H9 (cell line): ENCODE measurements around the gene TSPAN5. TPM values are rescaled to one million over a fixed set of nuclear protein-coding genes. Genes with fewer than 3 reads are reported as not detected.

Experiments used
- DNase-seq: peaks from one replicate; pipeline ENCODE4 v3.0.0-alpha.2; 2017
- H2AFZ ChIP-seq: one replicate; pipeline ENCODE4 v1.6.1; 2013; ENCODE audit warnings: mild to moderate bottlenecking, low read length, control low read depth, moderate library complexity
- H2AK5ac ChIP-seq: 2 replicates; pipeline ENCODE4 v1.6.1; 2013; ENCODE audit warnings: low read length, control low read depth, mixed read lengths; ENCODE audit not compliant: insufficient read length
- H2BK120ac ChIP-seq: one replicate; pipeline ENCODE4 v1.6.1; 2013; ENCODE audit warnings: low read depth, mild to moderate bottlenecking, low read length, control low read depth, inconsistent platforms; ENCODE audit not compliant: poor library complexity, severe bottlenecking
- H2BK12ac ChIP-seq: 2 replicates; pipeline ENCODE4 v1.6.1; 2013; ENCODE audit warnings: low read length, control low read depth, mixed read lengths, low read depth; ENCODE audit not compliant: insufficient read length
- H2BK15ac ChIP-seq: 2 replicates; pipeline ENCODE4 v1.6.1; 2013; ENCODE audit warnings: low read depth, low read length, control low read depth
- H2BK20ac ChIP-seq: one replicate; pipeline ENCODE4 v1.6.1; 2013; ENCODE audit warnings: low read depth, mild to moderate bottlenecking, low read length, control low read depth, inconsistent platforms; ENCODE audit not compliant: poor library complexity, severe bottlenecking
- H2BK5ac ChIP-seq: 2 replicates; pipeline ENCODE4 v1.6.1; 2013; ENCODE audit warnings: low read length, control low read depth, mixed read lengths; ENCODE audit not compliant: insufficient read length
- H3K14ac ChIP-seq: 2 replicates; pipeline ENCODE4 v1.6.1; 2013; ENCODE audit warnings: low read length, control low read depth; ENCODE audit not compliant: insufficient read depth
- H3K18ac ChIP-seq: 2 replicates; pipeline ENCODE4 v1.6.1; 2013; ENCODE audit warnings: low read depth, mild to moderate bottlenecking, mixed read lengths, low read length, control low read depth; ENCODE audit not compliant: insufficient read length
- H3K23ac ChIP-seq: 2 replicates; pipeline ENCODE4 v1.6.1; 2013; ENCODE audit warnings: low read length, control low read depth, mixed read lengths, low read depth; ENCODE audit not compliant: insufficient read length
- H3K23me2 ChIP-seq: 2 replicates; pipeline ENCODE4 v1.6.1; 2013; ENCODE audit warnings: low read depth, mild to moderate bottlenecking, mixed read lengths, low read length, control low read depth; ENCODE audit not compliant: insufficient read length, poor library complexity, severe bottlenecking
- H3K27ac ChIP-seq: 2 replicates; pipeline ENCODE4 v1.5.1; 2013; ENCODE audit warnings: low read length, control low read depth, mixed read lengths, low read depth; ENCODE audit not compliant: insufficient read length
- H3K27me3 ChIP-seq: 2 replicates; pipeline ENCODE4 v1.6.1; 2013; ENCODE audit warnings: low read length, control low read depth, inconsistent platforms; ENCODE audit not compliant: insufficient read depth
- H3K4ac ChIP-seq: 2 replicates; pipeline ENCODE4 v1.6.1; 2013; ENCODE audit warnings: low read depth, mild to moderate bottlenecking, control low read depth, inconsistent platforms, low read length, moderate library complexity
- H3K4me1 ChIP-seq: 2 replicates; pipeline ENCODE4 v1.6.1; 2013; ENCODE audit warnings: low read length, control low read depth, inconsistent platforms; ENCODE audit not compliant: insufficient read depth
- H3K4me2 ChIP-seq: 2 replicates; pipeline ENCODE4 v1.6.1; 2013; ENCODE audit warnings: low read length, control low read depth, mixed read lengths; ENCODE audit not compliant: insufficient read length, insufficient read depth
- H3K56ac ChIP-seq: 2 replicates; pipeline ENCODE4 v1.6.1; 2013; ENCODE audit warnings: low read depth, mild to moderate bottlenecking, mixed read lengths, low read length, control low read depth; ENCODE audit not compliant: insufficient read length
- H3K79me1 ChIP-seq: 2 replicates; pipeline ENCODE4 v1.6.1; 2013; ENCODE audit warnings: low read depth, mild to moderate bottlenecking, moderate library complexity, low read length, control low read depth, inconsistent platforms; ENCODE audit not compliant: insufficient read depth, poor library complexity, severe bottlenecking
- H3K79me2 ChIP-seq: 2 replicates; pipeline ENCODE4 v1.6.1; 2013; ENCODE audit warnings: low read length, control low read depth, inconsistent platforms; ENCODE audit not compliant: insufficient read depth
- H3K9ac ChIP-seq: 2 replicates; pipeline ENCODE4 v1.6.1; 2013; ENCODE audit warnings: low read length, control low read depth, mixed read lengths; ENCODE audit not compliant: insufficient read length; ENCODE audit errors: extremely low read depth
- H3K9me3 ChIP-seq: one replicate; pipeline ENCODE4 v1.6.1; 2013; ENCODE audit warnings: low read depth, low read length, inconsistent platforms; ENCODE audit not compliant: control insufficient read depth
- H3T11ph ChIP-seq: one replicate; pipeline ENCODE4 v1.6.1; 2013; ENCODE audit warnings: mild to moderate bottlenecking, low read length, control low read depth, inconsistent platforms
- H4K20me1 ChIP-seq: one replicate; pipeline ENCODE4 v1.6.1; 2013; ENCODE audit not compliant: control insufficient read depth, insufficient read length, insufficient read depth
- H4K5ac ChIP-seq: 2 replicates; pipeline ENCODE4 v1.6.1; 2013; ENCODE audit warnings: low read depth, mild to moderate bottlenecking, mixed read lengths, low read length, control low read depth; ENCODE audit not compliant: insufficient read length
- H4K8ac ChIP-seq: replicated peaks from 2 replicates; pipeline ENCODE4 v1.6.1; 2013; ENCODE audit warnings: low read length, control low read depth, mixed read lengths, low read depth; ENCODE audit not compliant: insufficient read length
- H4K91ac ChIP-seq: 2 replicates; pipeline ENCODE4 v1.6.1; 2013; ENCODE audit warnings: low read depth, mild to moderate bottlenecking, moderate library complexity, mixed read lengths, low read length, control low read depth; ENCODE audit not compliant: insufficient read length
- H3K27ac Mint-ChIP-seq, 3 experiments: 2 replicates in 2 of 3; 3 replicates in 1 of 3; pipeline ENCODE4 v1.8.0; 2020 to 2021; ENCODE audit warnings: mixed read lengths in 3 of 3, mild to moderate bottlenecking in 1 of 3, moderate library complexity in 1 of 3
- H3K27me3 Mint-ChIP-seq: 2 replicates; pipeline ENCODE4 v1.8.0; 2021; ENCODE audit warnings: low read depth, mild to moderate bottlenecking, moderate library complexity, mixed read lengths
- H3K36me3 Mint-ChIP-seq, 3 experiments: 2 replicates in 2 of 3; 3 replicates in 1 of 3; pipeline ENCODE4 v1.8.0; 2020 to 2021; ENCODE audit warnings: low read depth in 3 of 3, mixed read lengths in 3 of 3; ENCODE audit not compliant: insufficient read depth in 1 of 3
- H3K4me1 Mint-ChIP-seq, 2 experiments: 2 replicates each; pipeline ENCODE4 v1.8.0; 2020; ENCODE audit warnings: mixed read lengths in 2 of 2
- H3K4me3 Mint-ChIP-seq, 2 experiments: 2 replicates in 1 of 2; 3 replicates in 1 of 2; pipeline ENCODE4 v1.8.0; 2020 to 2021; ENCODE audit warnings: mild to moderate bottlenecking in 2 of 2, mixed read lengths in 2 of 2, moderate library complexity in 1 of 2
- H3K9me3 Mint-ChIP-seq, 2 experiments: 2 replicates in 1 of 2; 3 replicates in 1 of 2; pipeline ENCODE4 v1.8.0; 2020; ENCODE audit warnings: mild to moderate bottlenecking in 2 of 2, mixed read lengths in 2 of 2, moderate library complexity in 1 of 2
- WGBS: extraction: QIAGEN DNeasy Blood & Tissue Kit; methylation state at CpG from one replicate; pipeline ENCODE4 v1.1.7; 2013; ENCODE audit warnings: missing lambda C conversion rate, low lambda C conversion rate, mixed read lengths; ENCODE audit not compliant: insufficient read length; ENCODE audit errors: extremely low coverage; 5-methylcytosine and 5-hydroxymethylcytosine counted together
- total RNA-seq: library from RNA; stranded (reverse); gene quantifications from 2 replicates; pipeline ENCODE4 v1.2.1, GENCODE V29; 2021
- TF ChIP-seq, protein P1 (sequence below): fragments of 200-600 bp; sonication (generic); conservative IDR thresholded peaks from 3 replicates; pipeline ENCODE4 v1.8.0; 2021; ENCODE audit warnings: antibody characterized with exemption, mild to moderate bottlenecking

Gene TSPAN5
- total RNA-seq, 1 experiment from 2014 or later = 7.0 TPM

GRCh38 chr4:98686043-98686707, 27.8 kb upstream of the TSPAN5 start:
- no peaks in the 10 kb centered on the region for H3K23me2 ChIP-seq
- no peak overlapping the region for H4K91ac ChIP-seq
- Mint-ChIP-seq H3K27me3 (peaks cover 2% of the 10 kb centered on the region; the same call in 1 of the 2 replicates), H3K27ac (no peak overlapping the region), H3K9me3 (no peaks in the 10 kb centered on the region; a peak in 2 of 5 replicates), H3K4me3 (no peak overlapping the region), H3K36me3 (no peaks in the 10 kb centered on the region; a peak in 1 of 7 replicates), H3K4me1 (peaks cover 11 to 15% of the 10 kb centered on the region in 2 experiments)
- no peak overlapping the region for H3K18ac ChIP-seq
- H3K9me3 ChIP-seq = no peaks in the 10 kb centered on the region
- no peak overlapping the region for H4K8ac ChIP-seq
- H3K27me3 ChIP-seq = no peaks in the 10 kb centered on the region; the same call in 1 of the 2 replicates
- no peak overlapping the region for H2AFZ ChIP-seq
- H2BK120ac ChIP-seq = no peak overlapping the region
- TF ChIP-seq, protein P1, sequence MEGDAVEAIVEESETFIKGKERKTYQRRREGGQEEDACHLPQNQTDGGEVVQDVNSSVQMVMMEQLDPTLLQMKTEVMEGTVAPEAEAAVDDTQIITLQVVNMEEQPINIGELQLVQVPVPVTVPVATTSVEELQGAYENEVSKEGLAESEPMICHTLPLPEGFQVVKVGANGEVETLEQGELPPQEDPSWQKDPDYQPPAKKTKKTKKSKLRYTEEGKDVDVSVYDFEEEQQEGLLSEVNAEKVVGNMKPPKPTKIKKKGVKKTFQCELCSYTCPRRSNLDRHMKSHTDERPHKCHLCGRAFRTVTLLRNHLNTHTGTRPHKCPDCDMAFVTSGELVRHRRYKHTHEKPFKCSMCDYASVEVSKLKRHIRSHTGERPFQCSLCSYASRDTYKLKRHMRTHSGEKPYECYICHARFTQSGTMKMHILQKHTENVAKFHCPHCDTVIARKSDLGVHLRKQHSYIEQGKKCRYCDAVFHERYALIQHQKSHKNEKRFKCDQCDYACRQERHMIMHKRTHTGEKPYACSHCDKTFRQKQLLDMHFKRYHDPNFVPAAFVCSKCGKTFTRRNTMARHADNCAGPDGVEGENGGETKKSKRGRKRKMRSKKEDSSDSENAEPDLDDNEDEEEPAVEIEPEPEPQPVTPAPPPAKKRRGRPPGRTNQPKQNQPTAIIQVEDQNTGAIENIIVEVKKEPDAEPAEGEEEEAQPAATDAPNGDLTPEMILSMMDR = no peak
- H3K79me2 ChIP-seq = no peaks in the 10 kb centered on the region
- WGBS = no CpG with 5 or more reads among the region's 3 CpGs
- no peak for DNase-seq
- H3K4ac ChIP-seq = no peak overlapping the region
- no peak overlapping the region for H2BK12ac ChIP-seq
- no peaks in the 10 kb centered on the region for H3K4me1 ChIP-seq
- no peak overlapping the region for H2AK5ac ChIP-seq
- no peak overlapping the region for H2BK15ac ChIP-seq
- no peak overlapping the region for H3K4me2 ChIP-seq
- no peak overlapping the region for H3K27ac ChIP-seq
- H3K9ac ChIP-seq = no peak overlapping the region
- no peak overlapping the region for H3K56ac ChIP-seq
- H4K5ac ChIP-seq = no peak overlapping the region
- no peaks in the 10 kb centered on the region for H4K20me1 ChIP-seq
- H2BK20ac ChIP-seq = no peak overlapping the region
- H3T11ph ChIP-seq = no peak overlapping the region
- H2BK5ac ChIP-seq = no peak overlapping the region
- H3K79me1 ChIP-seq = no peaks in the 10 kb centered on the region
- no peak overlapping the region for H3K23ac ChIP-seq
- H3K14ac ChIP-seq = no peak overlapping the region
